Lung (tissue), 12 donors: ENCODE results near the gene GTF2F1. TPM values are rescaled to one million over a fixed set of nuclear protein-coding genes. Genes with fewer than 3 reads are reported as not detected.

ENCODE experiments used
- ATAC-seq: fragments of 200-7000 bp; cut with Tn5 transposase; one replicate; pipeline ENCODE4 v1.9.1; 2020; ENCODE audit warnings: moderate number of reproducible peaks; ENCODE audit not compliant: insufficient read depth, low FRiP score
- DNase-seq, 3 donors: peaks; one replicate each; pipeline ENCODE4 v3.0.0-alpha.2; 2013 to 2017
- H3K27ac ChIP-seq, 2 donors: one replicate each; pipeline ENCODE4 v1.5.1; 2013; ENCODE audit warnings: mild to moderate bottlenecking in 2 of 2, moderate library complexity in 2 of 2, control low read depth in 1 of 2, inconsistent platforms in 1 of 2, low read depth in 1 of 2, low read length in 1 of 2
- H3K27me3 ChIP-seq, 3 donors: one replicate each; pipeline ENCODE4 v1.5.1; 2013; ENCODE audit warnings: low read length in 2 of 3; ENCODE audit not compliant: control insufficient read depth in 3 of 3, insufficient read depth in 3 of 3
- H3K36me3 ChIP-seq, 4 donors: one replicate each; pipeline ENCODE4 v1.5.1; 2013; ENCODE audit warnings: low read length in 4 of 4, mild to moderate bottlenecking in 1 of 4, moderate library complexity in 1 of 4; ENCODE audit not compliant: control insufficient read depth in 4 of 4, insufficient read depth in 4 of 4
- H3K4me1 ChIP-seq, 5 donors: one replicate each; pipeline ENCODE4 v1.5.1; 2013; ENCODE audit warnings: low read length in 5 of 5, mild to moderate bottlenecking in 2 of 5, moderate library complexity in 1 of 5; ENCODE audit not compliant: control insufficient read depth in 5 of 5, insufficient read depth in 5 of 5
- H3K4me3 ChIP-seq: one replicate; pipeline ENCODE4 v1.5.1; 2013; ENCODE audit warnings: mild to moderate bottlenecking, control low read depth, moderate library complexity
- H3K9ac ChIP-seq, 2 donors: one replicate each; pipeline ENCODE4 v1.5.1; 2013; ENCODE audit warnings: low read length in 2 of 2, control low read depth in 1 of 2; ENCODE audit not compliant: insufficient read depth in 1 of 2
- H3K9me3 ChIP-seq, 4 donors: one replicate each; pipeline ENCODE4 v1.5.1; 2013; ENCODE audit warnings: low read length in 3 of 4, mild to moderate bottlenecking in 1 of 4, moderate library complexity in 1 of 4; ENCODE audit not compliant: control insufficient read depth in 4 of 4, insufficient read depth in 3 of 4
- WGBS, 2 donors: extraction: QIAGEN DNeasy Blood & Tissue Kit; methylation state at CpG; one replicate each; pipeline ENCODE4 v1.1.7; 2013; 5-methylcytosine and 5-hydroxymethylcytosine counted together
- polyA plus RNA-seq, 2 donors: library from polyadenylated mRNA; stranded (reverse); fragments of 200-250 nt; gene quantifications; one replicate each; pipeline ENCODE4 v1.2.1, GENCODE V29; 2013
- total RNA-seq, 2 donors: library from RNA; depleted of rRNA in 1 of 2; stranded (reverse); fragments of >200 nt in 1 of 2; gene quantifications; one replicate each; pipeline ENCODE4 v1.2.1, GENCODE V29; 2014 to 2021
- TF ChIP-seq, protein P1 (sequence below): IDR thresholded peaks from 2 replicates; pipeline ENCODE4 v1.5.1; 2012; ENCODE audit warnings: mild to moderate bottlenecking; ENCODE audit errors: control extremely low read depth, extremely low read depth
- donor health status: control.
- donor health status: control.
- donor health status: Bipolar disorder and iron deficiency.
- donor health status: healthy.
- donor health status: DM: yes; HTN: yes; CAD: no.

Gene GTF2F1
- total and polyA plus RNA-seq, 4 donors, result 45.4 to 53.5 (median 48.3) TPM

DNA sequence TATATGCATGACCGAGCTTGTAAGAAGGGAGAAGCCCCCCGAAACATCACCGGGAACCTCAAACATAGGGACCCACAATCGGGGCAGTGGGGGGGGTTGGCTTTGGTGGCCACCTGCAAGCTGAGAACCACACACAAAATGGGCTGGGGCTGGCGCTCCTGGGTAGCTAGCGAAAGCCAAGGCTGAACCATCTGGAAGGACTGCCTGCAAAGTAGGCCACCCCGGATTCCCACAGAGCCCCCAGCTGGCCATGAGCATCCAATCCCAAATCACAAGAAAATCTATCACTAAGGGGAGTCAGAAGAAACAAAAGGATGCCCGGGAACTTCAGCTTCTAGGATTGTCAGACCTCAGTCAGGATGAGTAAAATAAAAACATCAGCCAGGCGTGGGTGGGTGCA is 14.5 kb downstream of the GTF2F1 start:
- TF ChIP-seq, protein P1, sequence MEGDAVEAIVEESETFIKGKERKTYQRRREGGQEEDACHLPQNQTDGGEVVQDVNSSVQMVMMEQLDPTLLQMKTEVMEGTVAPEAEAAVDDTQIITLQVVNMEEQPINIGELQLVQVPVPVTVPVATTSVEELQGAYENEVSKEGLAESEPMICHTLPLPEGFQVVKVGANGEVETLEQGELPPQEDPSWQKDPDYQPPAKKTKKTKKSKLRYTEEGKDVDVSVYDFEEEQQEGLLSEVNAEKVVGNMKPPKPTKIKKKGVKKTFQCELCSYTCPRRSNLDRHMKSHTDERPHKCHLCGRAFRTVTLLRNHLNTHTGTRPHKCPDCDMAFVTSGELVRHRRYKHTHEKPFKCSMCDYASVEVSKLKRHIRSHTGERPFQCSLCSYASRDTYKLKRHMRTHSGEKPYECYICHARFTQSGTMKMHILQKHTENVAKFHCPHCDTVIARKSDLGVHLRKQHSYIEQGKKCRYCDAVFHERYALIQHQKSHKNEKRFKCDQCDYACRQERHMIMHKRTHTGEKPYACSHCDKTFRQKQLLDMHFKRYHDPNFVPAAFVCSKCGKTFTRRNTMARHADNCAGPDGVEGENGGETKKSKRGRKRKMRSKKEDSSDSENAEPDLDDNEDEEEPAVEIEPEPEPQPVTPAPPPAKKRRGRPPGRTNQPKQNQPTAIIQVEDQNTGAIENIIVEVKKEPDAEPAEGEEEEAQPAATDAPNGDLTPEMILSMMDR, result no peak
- 84 to 92% methylated on average over 9 of the region's 9 CpGs for WGBS, 2 donors
- ATAC-seq (no peak), DNase-seq (no peak)
- Histone ChIP-seq H3K27ac (no peak overlapping the region), H3K9ac (no peak overlapping the region), H3K4me1 (peaks cover 0 to 7% (median 4%) of the 10 kb centered on the region in 5 donors), H3K9me3 (peaks cover 0 to 9% (median 3%) of the 10 kb centered on the region in 4 donors), H3K27me3 (no peaks in the 10 kb centered on the region), H3K36me3 (peaks cover 27 to 58% (median 38%) of the 10 kb centered on the region in 4 donors), H3K4me3 (no peak overlapping the region)

DNA sequence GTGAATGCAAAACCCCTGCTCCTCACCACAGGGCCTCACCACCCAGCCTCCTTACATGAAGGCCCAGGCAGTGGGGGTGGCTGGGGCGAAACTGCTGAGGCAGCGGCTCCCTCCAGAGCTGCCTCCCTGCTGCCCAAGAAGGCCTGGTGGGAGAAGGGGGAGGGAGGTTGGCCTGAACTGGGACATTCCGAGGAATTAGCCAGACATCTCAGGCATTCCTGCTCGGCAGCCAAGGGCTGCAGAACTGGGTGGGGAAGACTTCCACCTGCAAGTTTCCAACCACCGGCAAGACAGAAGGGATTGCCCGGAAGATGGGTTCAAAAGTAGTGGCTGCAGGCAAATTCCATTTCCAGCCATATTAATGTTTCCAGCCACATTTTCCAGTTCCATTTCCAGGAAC is 14.9 kb downstream of the GTF2F1 start:
- Histone ChIP-seq H3K9ac (no peak overlapping the region), H3K9me3 (peaks cover 0 to 9% (median 3%) of the 10 kb centered on the region in 4 donors), H3K4me1 (peaks cover 0 to 7% (median 4%) of the 10 kb centered on the region in 5 donors), H3K4me3 (no peak overlapping the region), H3K27me3 (no peaks in the 10 kb centered on the region), H3K27ac (no peak overlapping the region), H3K36me3 (peaks cover 27 to 54% (median 35%) of the 10 kb centered on the region in 4 donors)
- TF ChIP-seq, protein P1, result no peak
- 67 to 83% methylated on average over 6 of the region's 6 CpGs for WGBS, 2 donors
- no peak for DNase-seq
- ATAC-seq, result no peak

DNA sequence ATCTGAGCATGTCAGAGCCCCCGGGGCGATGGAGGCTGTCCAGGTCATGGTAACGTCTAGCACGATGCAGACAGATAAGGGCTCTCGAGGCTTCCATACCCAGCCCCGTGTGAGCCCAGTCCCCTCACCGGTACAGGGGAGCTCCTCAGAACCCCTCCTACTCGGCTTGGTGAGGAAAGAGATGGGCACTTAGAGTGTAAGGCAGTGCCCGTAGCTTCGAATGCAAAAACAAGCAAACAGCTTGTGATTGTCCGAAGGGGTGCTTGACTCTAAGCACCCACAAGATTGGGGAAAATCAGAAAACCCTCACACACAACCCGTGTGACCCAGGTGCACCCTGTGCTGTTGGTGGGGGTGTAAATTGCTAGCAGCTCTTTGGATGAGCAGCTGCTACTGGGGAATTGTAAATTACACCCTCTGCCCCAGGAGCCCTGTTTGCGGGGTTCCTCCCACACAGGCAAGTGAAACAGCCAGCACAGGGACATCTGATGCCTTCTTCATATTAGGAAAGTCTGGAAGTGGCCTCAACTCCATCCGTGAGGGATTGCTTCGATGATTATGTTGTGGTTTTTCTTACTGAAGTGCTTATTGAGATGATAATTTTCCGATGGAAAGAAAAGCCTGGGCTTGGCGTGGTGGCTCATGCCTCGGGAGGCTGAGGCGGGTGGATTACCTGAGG is 16.3 kb downstream of the GTF2F1 start:
- H3K36me3 ChIP-seq, result peaks cover 17 to 42% (median 30%) of the 10 kb centered on the region in 4 donors
- WGBS, 2 donors, result 79 to 89% methylated on average over 19 of the region's 19 CpGs
- no peak for ATAC-seq
- H3K27me3 ChIP-seq, result no peaks in the 10 kb centered on the region
- no peak overlapping the region for H3K9ac ChIP-seq
- no peak overlapping the region for H3K4me3 ChIP-seq
- peaks cover 0 to 9% (median 3%) of the 10 kb centered on the region in 4 donors for H3K9me3 ChIP-seq
- TF ChIP-seq, protein P1, result no peak
- DNase-seq, result no peak
- H3K4me1 ChIP-seq, result peaks cover 0 to 12% (median 6%) of the 10 kb centered on the region in 5 donors
- no peak overlapping the region for H3K27ac ChIP-seq
